Brain microvascular endothelial cell (primary cell): Measurements from ENCODE around the gene SLC49A3.

Experiments
- DNase-seq: peaks from one replicate; pipeline ENCODE4 v3.0.0-alpha.2; 2020
- H3K27ac ChIP-seq: fragments of 250-450 bp; sonication (Bioruptor Pico); 2 replicates; pipeline ENCODE4 v1.5.1; 2020; ENCODE audit warnings: mild to moderate bottlenecking, moderate library complexity
- H3K27me3 ChIP-seq: fragments of 250-450 bp; sonication (Bioruptor Pico); replicated peaks from 2 replicates; pipeline ENCODE4 v1.5.1; 2020; ENCODE audit warnings: mild to moderate bottlenecking
- H3K36me3 ChIP-seq: fragments of 250-450 bp; sonication (Bioruptor Pico); replicated peaks from 2 replicates; pipeline ENCODE4 v1.5.1; 2020; ENCODE audit warnings: mild to moderate bottlenecking
- H3K4me3 ChIP-seq: 2 replicates; pipeline ENCODE4 v1.5.1; 2011; ENCODE audit warnings: low read depth, mild to moderate bottlenecking, control low read depth, low read length, moderate library complexity
- CTCF ChIP-seq: IDR thresholded peaks from 2 replicates; pipeline ENCODE4 v1.5.1; 2011; ENCODE audit warnings: low read depth, mild to moderate bottlenecking, moderate library complexity, low read length, control low read depth, inconsistent platforms; ENCODE audit errors: missing control alignments
- in situ Hi-C: cut with HindIII; loops from 2 replicates; pipeline ENCODE4 v1.10.0; 2017; ENCODE audit warnings: low sequenced_read_pairs, low pct_ligation_motif_present

The SLC49A3 gene

GRCh38 chr4:681736-682451 is 7.1 kb downstream of the SLC49A3 start:
- no peak for TF ChIP-seq CTCF
- H3K4me3 ChIP-seq: no peak overlapping the region
- DNase-seq: no peak

GRCh38 chr4:680928-681645 is 7.9 kb downstream of the SLC49A3 start:
- in situ Hi-C loops: no loop called here
- Histone ChIP-seq H3K27ac (no peak overlapping the region), H3K36me3 (no peaks in the 10 kb centered on the region), H3K27me3 (no peaks in the 10 kb centered on the region), H3K4me3 (peak overlapping the region; percentile 42)
- no peak for TF ChIP-seq CTCF
- DNase-seq: no peak

More at GRCh38 chr4:681736-682451, 7.1 kb downstream of the SLC49A3 start:
- in situ Hi-C loops: no loop called here
- no peaks in the 10 kb centered on the region for H3K27me3 ChIP-seq
- no peak overlapping the region for H3K27ac ChIP-seq
- no peaks in the 10 kb centered on the region for H3K36me3 ChIP-seq

- DNase-seq: no peak
- TF ChIP-seq CTCF: no peak
These were observed 8.4 kb downstream of the SLC49A3 start for GRCh38 chr4:680551-680927.

GRCh38 chr4:680091-680490 is 8.9 kb downstream of the SLC49A3 start:
- no peaks in the 10 kb centered on the region for H3K36me3 ChIP-seq
- H3K27me3 ChIP-seq: no peaks in the 10 kb centered on the region
- TF ChIP-seq CTCF: no peak
- in situ Hi-C loops: no loop called here
- H3K27ac ChIP-seq: no peak overlapping the region
- H3K4me3 ChIP-seq: no peak overlapping the region
- no peak for DNase-seq

More at GRCh38 chr4:680551-680927, 8.4 kb downstream of the SLC49A3 start:
- Histone ChIP-seq H3K27ac (no peak overlapping the region), H3K27me3 (no peaks in the 10 kb centered on the region), H3K4me3 (peak overlapping the region; percentile 15), H3K36me3 (no peaks in the 10 kb centered on the region)
- in situ Hi-C loops: no loop called here

GRCh38 chr4:679629-680028 is 9.3 kb downstream of the SLC49A3 start:
- in situ Hi-C loops: no loop called here
- DNase-seq: no peak

More at GRCh38 chr4:679629-680028, 9.3 kb downstream of the SLC49A3 start:
- Histone ChIP-seq H3K36me3 (no peaks in the 10 kb centered on the region), H3K27ac (no peak overlapping the region), H3K4me3 (no peak overlapping the region), H3K27me3 (no peaks in the 10 kb centered on the region)
- no peak for TF ChIP-seq CTCF
